ENCODE results near the gene ADGB.

DNA sequence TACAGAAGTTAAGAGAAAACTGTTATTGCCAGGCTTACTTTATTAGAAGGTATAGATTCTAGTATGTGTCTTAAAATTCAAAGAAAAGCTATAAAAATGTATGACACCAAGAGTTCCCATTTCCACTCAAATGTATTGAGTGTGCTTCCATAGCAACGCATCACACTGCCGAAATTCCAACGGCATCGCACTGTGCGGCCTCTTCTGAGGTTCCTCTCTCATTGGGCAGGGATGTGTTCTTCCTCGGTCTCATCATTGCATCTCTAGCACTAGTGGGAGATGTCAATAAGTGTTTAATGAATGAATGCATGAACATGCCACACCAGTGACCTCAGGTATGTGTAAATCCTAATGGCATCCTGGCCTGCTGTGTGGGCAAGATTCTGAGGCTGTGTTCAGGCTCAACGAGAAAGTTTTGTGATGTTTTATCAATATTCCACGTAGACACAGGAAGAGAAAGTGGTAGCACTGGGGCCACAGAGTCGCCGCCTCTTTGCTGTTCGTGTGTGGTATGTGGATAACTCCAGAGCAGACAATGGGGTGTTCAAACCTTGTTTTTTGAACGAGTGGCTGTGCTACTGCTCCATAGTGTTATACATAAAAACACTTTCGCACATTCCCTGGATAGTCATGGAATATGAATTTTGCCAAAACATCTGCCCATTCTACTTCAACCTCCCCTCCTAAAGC is 171.6 kb downstream of the ADGB start:
- TF ChIP-seq CTCF (IDR thresholded peaks at IDR 0.05) (no peak), POLR2A (IDR thresholded peaks at IDR 0.05) (no peak)

Measured in esophagus squamous epithelium (tissue), 4 donors.